ENCODE data around the gene P3H2. TPM values are rescaled to one million over a fixed set of nuclear protein-coding genes. Genes with fewer than 3 reads are reported as not detected.

Gene P3H2
- 1 to 10 TPM; 1.2 to 3.4 (median 1.3) TPM for total RNA-seq
- under 1 TPM; 0.24 to 0.30 (median 0.29) TPM for polyA plus RNA-seq
- long read RNA-seq, donor 1, transcript P3H2-201 (15 exons, 3,509 nt): major isoform, 5 of 5 reads
- long read RNA-seq, donor 1, partial matches to known transcripts: 0 of 5 reads
- long read RNA-seq, donor 1, other reads (novel, unspliced or antisense): 0 of 5 reads
- long read RNA-seq, donor 2, partial matches to known transcripts: 1 of 5 reads
- long read RNA-seq, donor 2, other reads (novel, unspliced or antisense): 0 of 5 reads

GRCh38 chr3:190120269-190121060 is at the start of gene P3H2:
TSS of gene P3H2 (minus strand) at chr3:190120897. CDS start at chr3:190120731, 166 bp downstream.
- peak; percentile 40 for TF ChIP-seq CTCF (IDR thresholded peaks at IDR 0.05)
- Histone ChIP-seq H3K27ac (no peak within 1 kb of the TSS), H3K9me3 (no peaks in the 10 kb centered on the region), H3K4me1 (no peaks in the 10 kb centered on the region), H3K36me3 (ENCODE audit: insufficient read depth in 1 of 2, low read depth in 1 of 2) (no peaks in the 10 kb centered on the region), H3K4me3 (peak within 1 kb of the TSS; percentile 65), H3K27me3 (ENCODE audit: insufficient read depth in 3 of 3, low read length in 2 of 3) (peaks cover 0 to 11% (median 0%) of the 10 kb centered on the region in 3 donors)
- 1% methylated on average over 72 to 100 of the region's 100 CpGs for WGBS, 3 donors
- DNase-seq (peak; percentile 72 to 82), ATAC-seq (peak; percentile 92 to 99 (median 98))
- intact Hi-C loops (cut with DNase I): loop anchor here in 1 of 2 donors (2.0 kb wide), 1 partner anchor 154 kb away; no protein-coding TSS in a partner anchor

GRCh38 chr3:190169877-190170276 is 49.2 kb upstream of the P3H2 start:
- DNase-seq: no peak
- Histone ChIP-seq H3K9me3 (no peaks in the 10 kb centered on the region), H3K27ac (no peak overlapping the region), H3K4me1 (no peaks in the 10 kb centered on the region), H3K4me3 (no peak overlapping the region), H3K27me3 (ENCODE audit: insufficient read depth in 3 of 3, low read length in 2 of 3) (no peaks in the 10 kb centered on the region), H3K36me3 (ENCODE audit: insufficient read depth in 1 of 2, low read depth in 1 of 2) (no peaks in the 10 kb centered on the region)
- no peak for TF ChIP-seq CTCF (IDR thresholded peaks at IDR 0.05)
- 61 to 69% (median 64%) methylated on average over 2 of the region's 2 CpGs for WGBS, 3 donors
- ATAC-seq: no peak
- intact Hi-C loops (cut with DNase I): no loop called here

GRCh38 chr3:190169243-190169642 is 48.5 kb upstream of the P3H2 start:
- Histone ChIP-seq H3K4me1 (no peaks in the 10 kb centered on the region), H3K4me3 (no peak overlapping the region), H3K36me3 (ENCODE audit: insufficient read depth in 1 of 2, low read depth in 1 of 2) (no peaks in the 10 kb centered on the region), H3K27me3 (ENCODE audit: insufficient read depth in 3 of 3, low read length in 2 of 3) (no peaks in the 10 kb centered on the region), H3K9me3 (no peaks in the 10 kb centered on the region), H3K27ac (no peak overlapping the region)
- 67 to 74% (median 70%) methylated on average over 4 of the region's 4 CpGs for WGBS, 3 donors
- DNase-seq (no peak), ATAC-seq (no peak)
- TF ChIP-seq CTCF (IDR thresholded peaks at IDR 0.05): no peak
- intact Hi-C loops (cut with DNase I): no loop called here

- H3K27ac ChIP-seq: no peak overlapping the region
- intact Hi-C loops (cut with DNase I): no loop called here
- H3K27me3 ChIP-seq (ENCODE audit: insufficient read depth in 3 of 3, low read length in 2 of 3): no peaks in the 10 kb centered on the region
- no peaks in the 10 kb centered on the region for H3K36me3 ChIP-seq (ENCODE audit: insufficient read depth in 1 of 2, low read depth in 1 of 2)
- no peak for ATAC-seq
- no peaks in the 10 kb centered on the region for H3K9me3 ChIP-seq
- H3K4me1 ChIP-seq: no peaks in the 10 kb centered on the region
- DNase-seq: no peak
- no peak for TF ChIP-seq CTCF (IDR thresholded peaks at IDR 0.05)
- WGBS, 3 donors: 75 to 88% (median 78%) methylated on average over 6 of the region's 6 CpGs
- H3K4me3 ChIP-seq: no peak overlapping the region
These were observed 47.4 kb upstream of the P3H2 start for GRCh38 chr3:190167936-190168680.
